UCSD-AML1 (cell line): ENCODE results near the gene CAMKK1.

Source experiments
- DNase-seq: peaks from one replicate; lab custom pipeline; 2025; ENCODE audit not compliant: unreplicated experiment; lab: John Stamatoyannopoulos, UW

Gene CAMKK1

GRCh38 chr17:3815122-3815521 lies 77.7 kb downstream of the CAMKK1 start:
- no peak for DNase-seq

GRCh38 chr17:3814361-3814760 lies 78.5 kb downstream of the CAMKK1 start:
- DNase-seq = no peak

- no peak for DNase-seq
These were observed 79.7 kb downstream of the CAMKK1 start for GRCh38 chr17:3813171-3813570.

GRCh38 chr17:3812771-3813170 lies 80.1 kb downstream of the CAMKK1 start:
- DNase-seq = no peak

- DNase-seq = no peak
These were observed 80.6 kb downstream of the CAMKK1 start for GRCh38 chr17:3812284-3812683.
